Measurements from ENCODE around the gene SLC22A2.

The SLC22A2 gene

GRCh38 chr6:160221423-160221822 is 37.2 kb downstream of the SLC22A2 start:
- Histone ChIP-seq H3K79me2 (ENCODE audit: insufficient read depth, low read length) (no peaks in the 10 kb centered on the region), H3K27me3 (ENCODE audit: low read length) (no peaks in the 10 kb centered on the region), H3K4me2 (ENCODE audit: low read depth, low read length, poor library complexity, severe bottlenecking) (no peak overlapping the region), H3K9me3 (ENCODE audit: insufficient read depth, low read length) (no peaks in the 10 kb centered on the region), H3K27ac (ENCODE audit: low read depth, low read length) (no peak overlapping the region), H3K9me2 (replicated peaks; ENCODE audit: insufficient read depth, low read length) (no peaks in the 10 kb centered on the region), H2AFZ (ENCODE audit: low read depth, low read length, severe bottlenecking) (no peak overlapping the region), H3K4me3 (ENCODE audit: insufficient read depth, low read length, poor library complexity, severe bottlenecking) (no peak overlapping the region), H4K20me1 (ENCODE audit: low read depth, low read length) (no peaks in the 10 kb centered on the region), H3K9ac (ENCODE audit: low read length) (no peak overlapping the region), H3K36me3 (ENCODE audit: low read length) (0 out of 2 replicates have a peak, but pooled peaks cover 3% of the 10 kb centered on the region), H3F3A (ENCODE audit: insufficient read depth) (no peaks in the 10 kb centered on the region)
- TF ChIP-seq EZH2phosphoT487 (conservative IDR thresholded peaks at IDR 0.05; ENCODE audit: low read length) (no peak), CTCF (IDR thresholded peaks at IDR 0.05; ENCODE audit: insufficient read depth, low read length, poor library complexity, severe bottlenecking) (no peak)

GRCh38 chr6:160218810-160219209 is 39.8 kb downstream of the SLC22A2 start:
- H3K79me2 ChIP-seq (ENCODE audit: insufficient read depth, low read length), result no peaks in the 10 kb centered on the region
- no peaks in the 10 kb centered on the region for H3K9me2 ChIP-seq (replicated peaks; ENCODE audit: insufficient read depth, low read length)
- H4K20me1 ChIP-seq (ENCODE audit: low read depth, low read length), result no peaks in the 10 kb centered on the region
- H2AFZ ChIP-seq (ENCODE audit: low read depth, low read length, severe bottlenecking), result no peak overlapping the region
- no peak overlapping the region for H3K9ac ChIP-seq (ENCODE audit: low read length)
- no peaks in the 10 kb centered on the region for H3K9me3 ChIP-seq (ENCODE audit: insufficient read depth, low read length)
- H3K27me3 ChIP-seq (ENCODE audit: low read length), result no peaks in the 10 kb centered on the region
- H3K4me3 ChIP-seq (ENCODE audit: insufficient read depth, low read length, poor library complexity, severe bottlenecking), result no peak overlapping the region
- no peak overlapping the region for H3K27ac ChIP-seq (ENCODE audit: low read depth, low read length)
- H3K36me3 ChIP-seq (ENCODE audit: low read length), result 0 out of 2 replicates have a peak, but pooled peaks cover 3% of the 10 kb centered on the region
- no peak overlapping the region for H3K4me2 ChIP-seq (ENCODE audit: low read depth, low read length, poor library complexity, severe bottlenecking)
- H3F3A ChIP-seq (ENCODE audit: insufficient read depth), result no peaks in the 10 kb centered on the region
- no peak for TF ChIP-seq EZH2phosphoT487 (conservative IDR thresholded peaks at IDR 0.05; ENCODE audit: low read length)
- no peak for TF ChIP-seq CTCF (IDR thresholded peaks at IDR 0.05; ENCODE audit: insufficient read depth, low read length, poor library complexity, severe bottlenecking)

- Histone ChIP-seq H3K9me2 (replicated peaks; ENCODE audit: insufficient read depth, low read length) (no peaks in the 10 kb centered on the region), H3K27me3 (ENCODE audit: low read length) (no peaks in the 10 kb centered on the region), H3K79me2 (ENCODE audit: insufficient read depth, low read length) (no peaks in the 10 kb centered on the region), H3K27ac (ENCODE audit: low read depth, low read length) (no peak overlapping the region), H4K20me1 (ENCODE audit: low read depth, low read length) (no peaks in the 10 kb centered on the region), H3K9me3 (ENCODE audit: insufficient read depth, low read length) (no peaks in the 10 kb centered on the region), H3K9ac (ENCODE audit: low read length) (no peak overlapping the region), H3F3A (ENCODE audit: insufficient read depth) (no peaks in the 10 kb centered on the region), H2AFZ (ENCODE audit: low read depth, low read length, severe bottlenecking) (no peak overlapping the region), H3K4me3 (ENCODE audit: insufficient read depth, low read length, poor library complexity, severe bottlenecking) (no peak overlapping the region), H3K36me3 (ENCODE audit: low read length) (0 out of 2 replicates have a peak, but pooled peaks cover 3% of the 10 kb centered on the region), H3K4me2 (ENCODE audit: low read depth, low read length, poor library complexity, severe bottlenecking) (no peak overlapping the region)
- TF ChIP-seq CTCF (IDR thresholded peaks at IDR 0.05; ENCODE audit: insufficient read depth, low read length, poor library complexity, severe bottlenecking) (no peak), EZH2phosphoT487 (conservative IDR thresholded peaks at IDR 0.05; ENCODE audit: low read length) (no peak)
These were observed 40.8 kb downstream of the SLC22A2 start for GRCh38 chr6:160217863-160218262.

Data from SU-DHL-6 (cell line).